H1 (cell line): Measurements from ENCODE around the gene AMPD3. TPM values are rescaled to one million over a fixed set of nuclear protein-coding genes. Genes with fewer than 3 reads are reported as not detected.
A peak's percentile ranks its signal among the peaks of the same experiment; 100 is the strongest.

Experiments
- CTCF ChIA-PET: fragments of 300-600 bp; sonication (Branson Sonifier 250); formaldehyde crosslinking; loops from one replicate; lab custom pipeline; 2021; ENCODE audit not compliant: partially characterized antibody; lab: Charles Lee
- POLR2A ChIA-PET: fragments of 300-600 bp; sonication (Branson Sonifier 250); formaldehyde crosslinking; loops from one replicate; lab custom pipeline; 2021; ENCODE audit warnings: inconsistent platforms; ENCODE audit not compliant: partially characterized antibody; lab: Charles Lee
- DNase-seq, 2 experiments: peaks; one replicate each; pipeline versions ENCODE4 v3.0.0 to v3.0.0-alpha.2; 2010 to 2022; ENCODE audit warnings: low spot score in 2 of 2, low read depth in 1 of 2, mixed read lengths in 1 of 2
- FAIRE-seq: peaks from 2 replicates; lab custom pipeline; 2011; peaks lifted over from hg19 to GRCh38; lab: Jason Lieb, UNC
- H2AFZ ChIP-seq: 2 replicates; pipeline ENCODE4 v1.8.1; 2012; ENCODE audit warnings: low read length, inconsistent platforms
- H2AK5ac ChIP-seq: 2 replicates; pipeline ENCODE4 v1.6.1; 2013; ENCODE audit warnings: low read depth, low read length
- H2BK120ac ChIP-seq: replicated peaks from 2 replicates; pipeline ENCODE3; 2013; ENCODE audit warnings: low read depth, low read length, inconsistent platforms
- H2BK12ac ChIP-seq: 2 replicates; pipeline ENCODE4 v1.6.1; 2013; ENCODE audit warnings: low read depth, low read length
- H2BK15ac ChIP-seq: 2 replicates; pipeline ENCODE4 v1.6.1; 2013; ENCODE audit warnings: low read length
- H2BK20ac ChIP-seq: 2 replicates; pipeline ENCODE4 v1.6.1; 2013; ENCODE audit warnings: low read length
- H2BK5ac ChIP-seq: 2 replicates; pipeline ENCODE4 v1.6.1; 2013; ENCODE audit warnings: low read depth, low read length
- H3K14ac ChIP-seq: 2 replicates; pipeline ENCODE4 v1.6.1; 2013; ENCODE audit warnings: inconsistent platforms; ENCODE audit not compliant: insufficient read length
- H3K18ac ChIP-seq: 2 replicates; pipeline ENCODE4 v1.6.1; 2013; ENCODE audit warnings: low read length; ENCODE audit errors: extremely low read depth
- H3K23ac ChIP-seq: 2 replicates; pipeline ENCODE4 v1.6.1; 2013; ENCODE audit warnings: inconsistent platforms; ENCODE audit not compliant: insufficient read length
- H3K23me2 ChIP-seq: 2 replicates; pipeline ENCODE4 v1.6.1; 2013; ENCODE audit warnings: low read depth, low read length
- H3K27ac ChIP-seq: 2 replicates; pipeline ENCODE4 v1.6.1; 2011; ENCODE audit warnings: low read depth, low read length, inconsistent platforms
- H3K27me3 ChIP-seq, 4 experiments: replicated peaks in 1 of 4; 1 replicate in 1 of 4; 2 replicates in 3 of 4; pipeline versions ENCODE4 v1.6.1 to v1.8.1; 2011 to 2013; ENCODE audit warnings: low read length in 3 of 4, mild to moderate bottlenecking in 3 of 4, inconsistent platforms in 2 of 4, mixed read lengths in 2 of 4, moderate library complexity in 1 of 4; ENCODE audit not compliant: control insufficient read depth in 3 of 4, insufficient read depth in 3 of 4; ENCODE audit errors: extremely low read depth in 1 of 4
- H3K36me3 ChIP-seq, 4 experiments: 2 replicates each; pipeline versions ENCODE4 v1.6.1 to v1.8.1; 2011 to 2013; ENCODE audit warnings: mild to moderate bottlenecking in 4 of 4, low read length in 3 of 4, moderate library complexity in 2 of 4, control low read depth in 1 of 4, inconsistent platforms in 1 of 4; ENCODE audit not compliant: insufficient read depth in 4 of 4, control insufficient read depth in 2 of 4
- H3K4ac ChIP-seq: replicated peaks from 2 replicates; pipeline ENCODE3; 2013; ENCODE audit warnings: low read length, low read depth, mixed read lengths, inconsistent platforms; ENCODE audit not compliant: insufficient read length
- H3K4me1 ChIP-seq, 4 experiments: replicated peaks in 1 of 4; 1 replicate in 1 of 4; 2 replicates in 3 of 4; pipeline versions ENCODE4 v1.6.1 to v1.8.1; 2011 to 2013; ENCODE audit warnings: low read length in 3 of 4, inconsistent platforms in 2 of 4, mixed read lengths in 1 of 4; ENCODE audit not compliant: insufficient read depth in 4 of 4, control insufficient read depth in 3 of 4
- H3K4me2 ChIP-seq, 2 experiments: 2 replicates each; pipeline versions ENCODE4 v1.6.1 to v1.8.1; 2011 to 2013; ENCODE audit warnings: low read depth in 2 of 2, low read length in 2 of 2, control low read depth in 1 of 2, inconsistent platforms in 1 of 2, mild to moderate bottlenecking in 1 of 2; ENCODE audit not compliant: insufficient read depth in 1 of 2
- H3K4me3 ChIP-seq, 4 experiments: fragments of 200-600, 300-600 bp in 1 of 4; sonication (generic), shearing (Covaris generic), sonication (Bioruptor Twin) in 1 of 4; 2 replicates each; pipeline versions ENCODE4 v1.5.1 to v1.8.1; 2011 to 2016; ENCODE audit warnings: low read length in 4 of 4, low read depth in 3 of 4, control low read depth in 2 of 4, inconsistent platforms in 2 of 4, mild to moderate bottlenecking in 2 of 4, mixed read lengths in 1 of 4, moderate library complexity in 1 of 4; ENCODE audit not compliant: insufficient read depth in 2 of 4; ENCODE audit errors: extremely low read depth in 1 of 4
- H3K56ac ChIP-seq: replicated peaks from 2 replicates; pipeline ENCODE3; 2013; ENCODE audit warnings: low read depth, mild to moderate bottlenecking, mixed read lengths, low read length, inconsistent platforms; ENCODE audit not compliant: insufficient read length
- H3K79me1 ChIP-seq: 2 replicates; pipeline ENCODE4 v1.6.1; 2013; ENCODE audit warnings: low read depth, low read length, control low read depth
- H3K79me2 ChIP-seq, 2 experiments: 2 replicates each; pipeline versions ENCODE4 v1.6.1 to v1.8.1; 2012 to 2013; ENCODE audit warnings: low read length in 2 of 2, mild to moderate bottlenecking in 2 of 2, inconsistent platforms in 1 of 2; ENCODE audit not compliant: insufficient read depth in 2 of 2, control insufficient read depth in 1 of 2
- H3K9ac ChIP-seq, 4 experiments: replicated peaks in 1 of 4; 1 replicate in 1 of 4; 2 replicates in 3 of 4; pipeline versions ENCODE4 v1.6.1 to v1.8.1; 2011 to 2013; ENCODE audit warnings: low read depth in 3 of 4, low read length in 3 of 4, control low read depth in 2 of 4, mild to moderate bottlenecking in 2 of 4, moderate library complexity in 2 of 4, inconsistent platforms in 1 of 4; ENCODE audit errors: extremely low read depth in 1 of 4
- H3K9me3 ChIP-seq, 2 experiments: 2 replicates each; pipeline versions ENCODE4 v1.6.1 to v1.8.1; 2012 to 2013; ENCODE audit warnings: mild to moderate bottlenecking in 2 of 2, moderate library complexity in 2 of 2, control low read depth in 1 of 2, inconsistent platforms in 1 of 2, low read depth in 1 of 2, low read length in 1 of 2, mixed read lengths in 1 of 2; ENCODE audit not compliant: insufficient read depth in 2 of 2
- H4K20me1 ChIP-seq, 2 experiments: replicated peaks in 1 of 2; 2 replicates each; pipeline versions ENCODE3 to v1.8.1; 2011 to 2013; ENCODE audit warnings: inconsistent platforms in 2 of 2, low read length in 2 of 2, mild to moderate bottlenecking in 1 of 2; ENCODE audit not compliant: insufficient read depth in 2 of 2, control insufficient read depth in 1 of 2
- H4K5ac ChIP-seq: 2 replicates; pipeline ENCODE4 v1.6.1; 2013; ENCODE audit warnings: low read length, low read depth, mixed read lengths, inconsistent platforms; ENCODE audit not compliant: insufficient read length
- H4K8ac ChIP-seq: 2 replicates; pipeline ENCODE4 v1.8.0; 2013; ENCODE audit warnings: mild to moderate bottlenecking, moderate library complexity, low read length, inconsistent platforms; ENCODE audit not compliant: insufficient read depth; ENCODE audit errors: extremely low read depth
- H4K91ac ChIP-seq: replicated peaks from 2 replicates; pipeline ENCODE3; 2013; ENCODE audit warnings: low read length, mixed read lengths, inconsistent platforms; ENCODE audit not compliant: insufficient read length
- ATF2 ChIP-seq: IDR thresholded peaks from 2 replicates; pipeline ENCODE4 v1.6.1; 2012; ENCODE audit warnings: low read length, inconsistent platforms
- CEBPB ChIP-seq: IDR thresholded peaks from 2 replicates; pipeline ENCODE4 v1.6.1; 2012; ENCODE audit warnings: low read depth, low read length
- EP300 ChIP-seq, 2 experiments: IDR thresholded peaks; 1 replicate in 1 of 2; 2 replicates in 1 of 2; pipeline ENCODE4 v1.6.1; 2011 to 2012; ENCODE audit warnings: low read depth in 2 of 2, low read length in 2 of 2, mild to moderate bottlenecking in 2 of 2, borderline replicate concordance in 1 of 2, inconsistent platforms in 1 of 2, moderate library complexity in 1 of 2
- JUND ChIP-seq: IDR thresholded peaks from 2 replicates; pipeline ENCODE4 v1.6.1; 2011; ENCODE audit warnings: mild to moderate bottlenecking, improper control_type of control experiment, low read length
- NRF1 ChIP-seq: IDR thresholded peaks from 2 replicates; pipeline ENCODE4 v1.6.1; 2011; ENCODE audit warnings: mild to moderate bottlenecking, low read depth, low read length, improper control_type of control experiment
- POLR2AphosphoS5 ChIP-seq: IDR thresholded peaks from 2 replicates; pipeline ENCODE4 v1.6.1; 2011; ENCODE audit warnings: low read depth, low read length
- POU5F1 ChIP-seq: IDR thresholded peaks from 2 replicates; pipeline ENCODE4 v1.6.1; 2011; ENCODE audit warnings: low read depth, mild to moderate bottlenecking, low read length, moderate library complexity
- RFX5 ChIP-seq: IDR thresholded peaks from 2 replicates; pipeline ENCODE4 v1.6.1; 2011; ENCODE audit warnings: low read depth, low read length, improper control_type of control experiment, borderline replicate concordance
- ZNF274 ChIP-seq: IDR thresholded peaks from 2 replicates; pipeline ENCODE4 v1.7.0; 2012; ENCODE audit warnings: low read length, borderline replicate concordance; ENCODE audit errors: extremely low read depth
- WGBS, 2 experiments: shearing (Covaris generic) in 1 of 2; methylation state at CpG; one replicate each; pipeline versions ENCODE4 v1.1.6 to v1.1.7; 2013 to 2015; ENCODE audit warnings: low lambda C conversion rate in 2 of 2, mixed read lengths in 2 of 2, inconsistent platforms in 1 of 2, low coverage in 1 of 2, missing lambda C conversion rate in 1 of 2; ENCODE audit not compliant: insufficient replicate concordance in 2 of 2, insufficient coverage in 1 of 2, insufficient read length in 1 of 2; ENCODE audit errors: extremely low coverage in 1 of 2, missing lambda C conversion rate in 1 of 2; 5-methylcytosine and 5-hydroxymethylcytosine counted together
- polyA plus RNA-seq, 7 experiments: library from polyadenylated mRNA; depleted of rRNA in 3 of 7; stranded (reverse) in 5 of 7; unstranded in 2 of 7; fragments of >200 nt in 5 of 7; fragments of 200-250 nt in 2 of 7; gene quantifications; 1 replicate in 5 of 7; 2 replicates in 1 of 7; 4 replicates in 1 of 7; pipeline versions ENCODE4 v1.2.1 to v1.2.3, GENCODE V29; 2011 to 2013; ENCODE audit warnings: missing spikeins in 2 of 7, mixed read lengths in 2 of 7
- total RNA-seq: library from RNA; stranded (reverse); fragmentation: NEBNext Ultra II Directional; extraction: Animal tissue kit (Norgen Biotek cat#: 25700); gene quantifications from 2 replicates; pipeline ENCODE4 v1.2.1, GENCODE V29; 2021

The AMPD3 gene
- total and polyA plus RNA-seq, 2 of the 8 experiments (the other 6 are each of a cell fraction or from before 2014, with no cell fraction given), result 4.0 to 6.3 TPM

- Histone ChIP-seq H2BK5ac (no peak overlapping the region), H3K27ac (no peak overlapping the region; the same call in 1 of the 2 replicates), H3K23me2 (peaks cover 11% of the 10 kb centered on the region), H2BK12ac (peak overlapping the region; percentile 71; the same call in 1 of the 2 replicates), H4K8ac (peak overlapping the region; percentile 83), H3K23ac (no peak overlapping the region), H4K91ac (peak overlapping the region; percentile 66), H3K27me3 (peaks cover 0 to 27% (median 18%) of the 10 kb centered on the region in 4 experiments; a peak in 6 of 7 replicates), H3K9ac (peak overlapping the region in 3 of 4 experiments; percentile 43 to 76 (median 61); a peak in 5 of 7 replicates), H3K4me2 (peak overlapping the region; percentile 56 to 98), H3K4me1 (peaks cover 1 to 11% (median 5%) of the 10 kb centered on the region in 4 experiments), H4K5ac (peak overlapping the region; percentile 29), H3K9me3 (no peaks in the 10 kb centered on the region), H2AK5ac (no peak overlapping the region), H3K56ac (no peak overlapping the region), H3K18ac (peak overlapping the region; percentile 68), H2BK15ac (peak overlapping the region; percentile 83; the same call in 1 of the 2 replicates), H4K20me1 (no peaks in the 10 kb centered on the region), H3K14ac (no peak overlapping the region), H3K79me1 (no peaks in the 10 kb centered on the region), H2AFZ (peak overlapping the region; percentile 85), H3K36me3 (no peaks in the 10 kb centered on the region), H2BK120ac (no peak overlapping the region), H3K79me2 (no peaks in the 10 kb centered on the region), H3K4me3 (peak overlapping the region; percentile 32 to 74 (median 62)), H2BK20ac (no peak overlapping the region), H3K4ac (no peak overlapping the region)
- FAIRE-seq (no peak), DNase-seq (peak; percentile 49 to 88)
- ChIA-PET CTCF (interaction anchor here (0.7 to 1.9 kb wide), 24 partner anchors 9 to 481 kb away, joined by 3 to 8 read pairs (median 4); no protein-coding TSS in a partner anchor), POLR2A (interaction anchor here (0.8 to 1.2 kb wide), 4 partner anchors 10 to 90 kb away, joined by 3 to 4 read pairs (median 4); partner anchors contain the start of gene RNF141)
- 2% methylated on average over 63 of the region's 94 CpGs; no CpG with 5 or more reads in 1 of the 2 experiments for WGBS, 2 experiments
- TF ChIP-seq RFX5, result no peak
- TF ChIP-seq POU5F1, result no peak
- TF ChIP-seq NRF1, result no peak
- TF ChIP-seq EP300 (IDR thresholded peaks at IDR 0.05; ENCODE audit: borderline replicate concordance in 1 of 2, low read depth in 2 of 2, low read length in 2 of 2), result no peak
- no peak for TF ChIP-seq JUND
- no peak for TF ChIP-seq ZNF274
- TF ChIP-seq ATF2, result no peak
- no peak for TF ChIP-seq CEBPB
- TF ChIP-seq POLR2AphosphoS5, result 0 out of 2 replicates have a peak, but pooled peaks have one; percentile 17
These were observed 4.3 kb upstream of the AMPD3 start for GRCh38 chr11:10450462-10451425.
